Measurements from ENCODE around the gene AXIN1.

Gene AXIN1

GRCh38 chr16:321532-321931 lies 31.0 kb downstream of the AXIN1 start:
- H3K27me3 ChIP-seq (ENCODE audit: control insufficient read depth, insufficient read depth, low read length): no peaks in the 10 kb centered on the region
- no peak for TF ChIP-seq CTCF (IDR thresholded peaks at IDR 0.05)
- H2AFZ ChIP-seq: no peak overlapping the region
- H3K4me2 ChIP-seq (ENCODE audit: low read length): no peak overlapping the region
- no peak overlapping the region for H3K9ac ChIP-seq
- no peak overlapping the region for H3K27ac ChIP-seq
- no peak overlapping the region for H3K4me3 ChIP-seq (ENCODE audit: low read depth, low read length)
- peaks cover 58% of the 10 kb centered on the region for H3K79me2 ChIP-seq
- no peaks in the 10 kb centered on the region for H3K36me3 ChIP-seq (ENCODE audit: control insufficient read depth, insufficient read depth, low read length)
- no peaks in the 10 kb centered on the region for H3K9me3 ChIP-seq (ENCODE audit: control insufficient read depth, low read length)
- no peaks in the 10 kb centered on the region for H3K4me1 ChIP-seq

- Histone ChIP-seq H3K4me1 (no peaks in the 10 kb centered on the region), H3K4me2 (ENCODE audit: low read length) (no peak overlapping the region), H3K27ac (no peak overlapping the region), H3K27me3 (ENCODE audit: control insufficient read depth, insufficient read depth, low read length) (no peaks in the 10 kb centered on the region), H2AFZ (no peak overlapping the region), H3K79me2 (peaks cover 53% of the 10 kb centered on the region), H3K4me3 (ENCODE audit: low read depth, low read length) (no peak overlapping the region), H3K9ac (no peak overlapping the region), H3K9me3 (ENCODE audit: control insufficient read depth, low read length) (no peaks in the 10 kb centered on the region), H3K36me3 (ENCODE audit: control insufficient read depth, insufficient read depth, low read length) (no peaks in the 10 kb centered on the region)
- no peak for TF ChIP-seq CTCF (IDR thresholded peaks at IDR 0.05)
These were observed 32.3 kb downstream of the AXIN1 start for GRCh38 chr16:320206-320605.

GRCh38 chr16:318628-319027 lies 33.9 kb downstream of the AXIN1 start:
- Histone ChIP-seq H3K27me3 (ENCODE audit: control insufficient read depth, insufficient read depth, low read length) (no peaks in the 10 kb centered on the region), H3K4me2 (ENCODE audit: low read length) (no peak overlapping the region), H3K9me3 (ENCODE audit: control insufficient read depth, low read length) (no peaks in the 10 kb centered on the region), H2AFZ (no peak overlapping the region), H3K79me2 (peaks cover 49% of the 10 kb centered on the region), H3K27ac (no peak overlapping the region), H3K4me3 (ENCODE audit: low read depth, low read length) (no peak overlapping the region), H3K36me3 (ENCODE audit: control insufficient read depth, insufficient read depth, low read length) (no peaks in the 10 kb centered on the region), H3K4me1 (no peaks in the 10 kb centered on the region), H3K9ac (no peak overlapping the region)
- TF ChIP-seq CTCF (IDR thresholded peaks at IDR 0.05): no peak

- no peaks in the 10 kb centered on the region for H3K36me3 ChIP-seq (ENCODE audit: control insufficient read depth, insufficient read depth, low read length)
- H3K9ac ChIP-seq: no peak overlapping the region
- H3K27ac ChIP-seq: no peak overlapping the region
- H3K4me2 ChIP-seq (ENCODE audit: low read length): no peak overlapping the region
- no peak overlapping the region for H2AFZ ChIP-seq
- no peak overlapping the region for H3K4me3 ChIP-seq (ENCODE audit: low read depth, low read length)
- no peaks in the 10 kb centered on the region for H3K27me3 ChIP-seq (ENCODE audit: control insufficient read depth, insufficient read depth, low read length)
- no peaks in the 10 kb centered on the region for H3K4me1 ChIP-seq
- no peaks in the 10 kb centered on the region for H3K9me3 ChIP-seq (ENCODE audit: control insufficient read depth, low read length)
- H3K79me2 ChIP-seq: peaks cover 56% of the 10 kb centered on the region
- TF ChIP-seq CTCF (IDR thresholded peaks at IDR 0.05): no peak
These were observed 34.9 kb downstream of the AXIN1 start for GRCh38 chr16:317583-317982.

GRCh38 chr16:316741-317464 lies 35.6 kb downstream of the AXIN1 start:
- H3K9me3 ChIP-seq (ENCODE audit: control insufficient read depth, low read length): no peaks in the 10 kb centered on the region
- H3K9ac ChIP-seq: no peak overlapping the region
- no peaks in the 10 kb centered on the region for H3K36me3 ChIP-seq (ENCODE audit: control insufficient read depth, insufficient read depth, low read length)
- no peaks in the 10 kb centered on the region for H3K4me1 ChIP-seq
- H3K4me3 ChIP-seq (ENCODE audit: low read depth, low read length): no peak overlapping the region
- peaks cover 56% of the 10 kb centered on the region for H3K79me2 ChIP-seq
- H2AFZ ChIP-seq: no peak overlapping the region
- H3K27ac ChIP-seq: no peak overlapping the region
- TF ChIP-seq CTCF (IDR thresholded peaks at IDR 0.05): no peak
- H3K27me3 ChIP-seq (ENCODE audit: control insufficient read depth, insufficient read depth, low read length): no peaks in the 10 kb centered on the region
- H3K4me2 ChIP-seq (ENCODE audit: low read length): no peak overlapping the region

Data from parathyroid adenoma (tissue), 2 donors.